ENCODE results near the gene ATP6V0D1.

DNA sequence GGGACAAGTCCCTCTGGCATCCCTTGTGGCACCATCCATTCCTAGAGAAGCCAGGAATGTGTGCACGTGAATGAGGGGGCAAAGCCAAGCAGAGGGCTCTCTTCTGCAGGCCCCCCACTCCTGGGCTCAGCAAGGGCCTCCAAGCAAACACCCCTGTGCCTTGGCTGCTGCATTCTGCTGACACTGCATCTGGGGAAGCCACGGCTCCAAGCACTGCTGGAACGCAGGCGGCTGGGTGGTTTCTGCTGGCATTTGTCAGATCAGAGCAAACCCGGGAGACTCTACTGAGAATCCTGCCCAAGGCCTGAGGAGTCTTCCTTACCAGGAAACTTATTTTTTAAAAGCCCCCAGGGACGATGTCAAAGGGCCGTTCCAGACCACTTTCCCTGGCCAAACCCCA, 23.3 kb downstream of the ATP6V0D1 start:
- TF ChIP-seq, protein P1, sequence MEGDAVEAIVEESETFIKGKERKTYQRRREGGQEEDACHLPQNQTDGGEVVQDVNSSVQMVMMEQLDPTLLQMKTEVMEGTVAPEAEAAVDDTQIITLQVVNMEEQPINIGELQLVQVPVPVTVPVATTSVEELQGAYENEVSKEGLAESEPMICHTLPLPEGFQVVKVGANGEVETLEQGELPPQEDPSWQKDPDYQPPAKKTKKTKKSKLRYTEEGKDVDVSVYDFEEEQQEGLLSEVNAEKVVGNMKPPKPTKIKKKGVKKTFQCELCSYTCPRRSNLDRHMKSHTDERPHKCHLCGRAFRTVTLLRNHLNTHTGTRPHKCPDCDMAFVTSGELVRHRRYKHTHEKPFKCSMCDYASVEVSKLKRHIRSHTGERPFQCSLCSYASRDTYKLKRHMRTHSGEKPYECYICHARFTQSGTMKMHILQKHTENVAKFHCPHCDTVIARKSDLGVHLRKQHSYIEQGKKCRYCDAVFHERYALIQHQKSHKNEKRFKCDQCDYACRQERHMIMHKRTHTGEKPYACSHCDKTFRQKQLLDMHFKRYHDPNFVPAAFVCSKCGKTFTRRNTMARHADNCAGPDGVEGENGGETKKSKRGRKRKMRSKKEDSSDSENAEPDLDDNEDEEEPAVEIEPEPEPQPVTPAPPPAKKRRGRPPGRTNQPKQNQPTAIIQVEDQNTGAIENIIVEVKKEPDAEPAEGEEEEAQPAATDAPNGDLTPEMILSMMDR (conservative IDR thresholded peaks at IDR 0.05; ENCODE audit: low read depth, low read length), result no peak
- TF ChIP-seq EZH2phosphoT487 (IDR thresholded peaks at IDR 0.05; ENCODE audit: borderline replicate concordance, low read length) (no peak), EZH2 (IDR thresholded peaks at IDR 0.05; ENCODE audit: low read length, unreplicated experiment) (no peak)

Measured in PC-3 (cell line).